Thymus (tissue), 11 donors: Measurements from ENCODE around the gene LINGO3. TPM values are rescaled to one million over a fixed set of nuclear protein-coding genes. Genes with fewer than 3 reads are reported as not detected.

Experiments
- DNase-seq, 9 donors: peaks; one replicate each; pipeline ENCODE4 v3.0.0-alpha.2; 2013; ENCODE audit warnings: low spot score in 9 of 9, low read depth in 6 of 9, missing footprints in 1 of 9
- H3K27ac ChIP-seq, 2 donors: one replicate each; pipeline ENCODE4 v1.5.1; 2013; ENCODE audit warnings: control low read depth in 1 of 2, low read depth in 1 of 2, low read length in 1 of 2, mild to moderate bottlenecking in 1 of 2, moderate library complexity in 1 of 2
- H3K27me3 ChIP-seq, 2 donors: one replicate each; pipeline ENCODE4 v1.5.1; 2013; ENCODE audit warnings: low read length in 1 of 2; ENCODE audit not compliant: control insufficient read depth in 2 of 2, insufficient read depth in 1 of 2
- H3K36me3 ChIP-seq, 2 donors: one replicate each; pipeline ENCODE4 v1.5.1; 2013; ENCODE audit warnings: low read length in 1 of 2, mild to moderate bottlenecking in 1 of 2, moderate library complexity in 1 of 2; ENCODE audit not compliant: control insufficient read depth in 2 of 2, insufficient read depth in 2 of 2
- H3K4me1 ChIP-seq, 2 donors: one replicate each; pipeline ENCODE4 v1.5.1; 2013; ENCODE audit warnings: low read length in 2 of 2; ENCODE audit not compliant: control insufficient read depth in 2 of 2, insufficient read depth in 2 of 2
- H3K4me3 ChIP-seq, 2 donors: one replicate each; pipeline ENCODE4 v1.5.1; 2013; ENCODE audit warnings: low read length in 2 of 2, control low read depth in 1 of 2, mild to moderate bottlenecking in 1 of 2
- H3K9me3 ChIP-seq, 2 donors: one replicate each; pipeline ENCODE4 v1.5.1; 2013; ENCODE audit warnings: low read length in 1 of 2, mild to moderate bottlenecking in 1 of 2; ENCODE audit not compliant: control insufficient read depth in 2 of 2, insufficient read depth in 1 of 2
- WGBS: extraction: QIAGEN DNeasy Blood & Tissue Kit; methylation state at CpG from one replicate; pipeline ENCODE4 v1.1.7; 2013; 5-methylcytosine and 5-hydroxymethylcytosine counted together
- polyA plus RNA-seq: library from polyadenylated mRNA; stranded (reverse); fragments of 200-250 nt; gene quantifications from one replicate; pipeline ENCODE4 v1.2.3, GENCODE V29; 2013
- total RNA-seq: library from RNA; stranded (reverse); fragments of 120-200 nt; gene quantifications from one replicate; pipeline ENCODE4 v1.2.4, GENCODE V29; 2013
- donor health status: healthy.

The LINGO3 gene
- total and polyA plus RNA-seq, 2 donors: 0.05 to 0.16 TPM

DNA sequence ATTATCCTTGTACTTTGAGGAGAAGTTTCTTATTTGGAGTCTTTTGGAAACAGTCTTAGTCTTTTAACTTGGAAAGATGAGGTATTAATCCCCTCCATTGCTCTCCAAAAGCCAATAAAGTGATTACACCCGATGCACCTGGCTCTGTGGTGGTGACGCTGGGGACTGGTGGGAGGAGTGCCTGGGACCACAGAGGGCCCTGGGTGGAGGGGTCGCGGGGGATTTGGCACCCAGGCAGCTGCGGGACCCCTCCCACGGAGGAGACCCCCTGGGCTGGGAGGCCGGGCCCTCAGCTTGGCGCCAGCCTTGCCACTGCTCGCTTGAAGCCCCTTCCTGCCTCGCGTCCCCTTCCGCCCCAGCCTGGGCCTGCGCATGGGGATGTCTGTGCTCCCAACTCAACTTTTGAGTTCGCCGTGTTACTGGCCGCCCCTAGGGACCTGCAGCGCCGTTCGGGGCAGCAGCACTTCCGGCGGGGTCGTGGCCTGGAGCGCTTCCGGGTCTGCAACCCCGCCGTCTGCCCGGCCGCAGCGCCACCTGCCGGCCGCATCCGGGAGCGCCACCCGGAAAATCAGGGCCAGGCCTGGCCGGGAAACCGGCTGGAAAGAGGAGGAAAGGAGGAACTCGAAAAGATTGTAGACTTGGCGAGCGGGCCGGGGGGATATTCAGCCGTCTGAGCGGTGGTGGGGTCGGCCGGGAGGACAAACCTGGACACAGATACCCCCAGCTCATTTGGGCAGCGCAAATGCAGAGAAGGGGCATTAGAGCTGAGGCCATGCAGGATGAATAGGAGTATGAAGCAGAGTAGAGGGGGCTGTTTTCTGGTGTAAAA lies 34.4 kb downstream of the LINGO3 start:
- peaks cover 0 to 6% of the 10 kb centered on the region in 2 donors for H3K9me3 ChIP-seq
- WGBS: 20% methylated on average over 45 of the region's 45 CpGs
- DNase-seq: peak in 7 of 9 donors; percentile 48 to 85 (median 64)
- peak overlapping the region; percentile 83 to 85 for H3K27ac ChIP-seq
- H3K4me1 ChIP-seq: peaks cover 13 to 31% of the 10 kb centered on the region in 2 donors
- H3K27me3 ChIP-seq: peaks cover 0 to 2% of the 10 kb centered on the region in 2 donors
- peaks cover 38 to 45% of the 10 kb centered on the region in 2 donors for H3K36me3 ChIP-seq
- peak overlapping the region; percentile 11 to 39 for H3K4me3 ChIP-seq

DNA sequence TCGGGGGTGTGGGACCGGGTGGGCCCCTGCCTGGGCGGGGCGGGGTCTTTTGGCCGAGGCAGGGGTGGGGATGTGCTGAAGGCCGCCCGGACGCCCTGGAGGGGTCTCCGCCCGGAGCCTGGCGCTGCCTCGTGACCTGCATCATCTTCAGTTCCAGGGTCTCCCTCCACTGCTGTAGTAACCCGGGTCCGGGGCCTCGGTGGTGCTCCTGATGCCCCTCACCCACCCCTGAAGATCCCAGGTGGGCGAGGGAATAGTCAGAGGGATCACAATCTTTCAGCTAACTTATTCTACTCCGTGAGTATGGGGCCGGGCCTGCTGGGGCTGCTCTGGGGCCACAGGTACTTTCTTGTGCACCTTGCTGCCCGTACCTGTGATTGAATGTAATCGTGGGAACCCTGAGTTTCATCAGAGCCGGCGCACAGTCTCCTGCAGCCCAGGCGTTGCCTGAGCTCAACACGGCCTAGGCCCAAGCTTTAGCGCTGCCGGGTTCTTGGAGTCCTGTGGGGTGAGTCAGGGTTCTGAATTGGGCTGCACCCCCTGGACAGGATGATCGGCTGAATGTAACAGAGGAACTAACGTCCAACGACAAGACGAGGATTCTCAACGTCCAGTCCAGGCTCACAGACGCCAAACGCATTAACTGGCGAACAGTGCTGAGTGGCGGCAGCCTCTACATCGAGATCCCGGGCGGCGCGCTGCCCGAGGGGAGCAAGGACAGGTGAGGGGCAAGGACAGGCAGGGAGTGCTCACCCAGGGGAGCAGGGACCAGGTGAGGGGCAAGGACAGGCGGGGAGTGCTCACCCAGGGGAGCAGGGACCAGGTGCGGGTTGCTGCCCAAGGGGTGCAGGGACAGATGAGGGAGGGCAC lies 36.5 kb downstream of the LINGO3 start:
- DNase-seq: no peak
- Histone ChIP-seq H3K4me1 (peaks cover 16 to 37% of the 10 kb centered on the region in 2 donors), H3K36me3 (peaks cover 29 to 44% of the 10 kb centered on the region in 2 donors), H3K4me3 (peak overlapping the region; percentile 98 to 100), H3K27me3 (peaks cover 0 to 2% of the 10 kb centered on the region in 2 donors), H3K27ac (peak overlapping the region; percentile 84 to 96), H3K9me3 (peaks cover 0 to 6% of the 10 kb centered on the region in 2 donors)
- WGBS: 42% methylated on average over 43 of the region's 43 CpGs

DNA sequence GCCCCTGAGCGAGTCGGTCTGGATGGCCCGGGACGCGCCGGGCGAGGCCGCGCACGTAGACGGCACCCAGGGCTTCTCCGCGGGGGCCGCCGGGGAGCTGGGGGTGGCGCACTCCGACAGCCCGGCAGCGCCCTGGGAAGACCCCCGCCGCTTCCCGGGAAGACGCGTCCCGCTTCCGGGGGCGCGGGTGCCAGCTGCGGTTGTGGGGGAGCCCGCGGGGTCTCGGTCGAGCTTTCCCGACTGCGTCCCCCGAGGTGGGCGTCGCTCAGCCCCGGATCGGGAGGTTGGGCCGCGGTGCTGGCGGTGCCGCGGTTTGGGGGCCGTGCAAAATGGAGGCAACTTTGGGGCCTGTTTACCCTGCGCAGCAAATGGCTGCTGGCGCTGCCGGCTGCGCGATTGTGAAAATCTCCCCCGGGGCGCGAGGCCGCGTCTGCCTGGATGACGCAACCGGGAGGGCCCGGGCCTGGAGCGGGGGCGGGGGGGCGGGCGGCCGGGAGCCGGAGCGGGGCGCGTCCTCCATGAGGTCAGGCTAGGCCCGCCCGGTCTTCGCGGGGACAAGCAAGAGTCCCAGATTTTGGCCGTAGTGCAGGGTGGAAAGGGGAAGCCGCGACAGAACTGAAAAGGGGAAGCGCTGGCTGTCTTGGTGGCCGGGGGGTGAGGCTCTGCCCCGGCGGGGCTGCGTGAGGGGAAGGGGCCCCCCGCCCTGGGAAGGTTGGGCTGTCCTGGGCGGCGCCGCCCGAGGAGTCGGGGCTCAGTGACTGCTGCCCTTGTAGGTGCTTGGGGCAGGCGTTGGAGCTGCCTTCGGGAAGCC lies 37.3 kb downstream of the LINGO3 start:
- Histone ChIP-seq H3K4me3 (peak overlapping the region; percentile 98 to 100), H3K27ac (peak overlapping the region; percentile 95 to 96), H3K9me3 (peaks cover 0 to 6% of the 10 kb centered on the region in 2 donors), H3K27me3 (peaks cover 0 to 2% of the 10 kb centered on the region in 2 donors), H3K4me1 (peaks cover 20 to 40% of the 10 kb centered on the region in 2 donors), H3K36me3 (peaks cover 26 to 38% of the 10 kb centered on the region in 2 donors)
- under 1% methylated on average over 88 of the region's 88 CpGs for WGBS
- DNase-seq: peak in 3 of 9 donors; percentile 57 to 74 (median 60)

- Histone ChIP-seq H3K27me3 (peaks cover 0 to 2% of the 10 kb centered on the region in 2 donors), H3K4me3 (peak overlapping the region; percentile 98 to 100), H3K9me3 (peaks cover 0 to 6% of the 10 kb centered on the region in 2 donors), H3K4me1 (peaks cover 20 to 40% of the 10 kb centered on the region in 2 donors), H3K27ac (peak overlapping the region; percentile 95 to 96), H3K36me3 (peaks cover 20 to 33% of the 10 kb centered on the region in 2 donors)
- DNase-seq: peak in 1 of 9 donors; percentile 35
- under 1% methylated on average over 30 of the region's 30 CpGs for WGBS
Observed at GRCh38 chr19:2270157-2270422, 37.9 kb downstream of the LINGO3 start.

GRCh38 chr19:2269244-2270156 lies 38.5 kb downstream of the LINGO3 start:
- peaks cover 0 to 6% of the 10 kb centered on the region in 2 donors for H3K9me3 ChIP-seq
- peak overlapping the region; percentile 98 to 100 for H3K4me3 ChIP-seq
- under 1% methylated on average over 103 of the region's 103 CpGs for WGBS
- H3K4me1 ChIP-seq: peaks cover 20 to 40% of the 10 kb centered on the region in 2 donors
- peaks cover 0 to 2% of the 10 kb centered on the region in 2 donors for H3K27me3 ChIP-seq
- DNase-seq: peak; percentile 86 to 98 (median 96)
- peak overlapping the region; percentile 95 to 96 for H3K27ac ChIP-seq
- peaks cover 17 to 30% of the 10 kb centered on the region in 2 donors for H3K36me3 ChIP-seq

DNA sequence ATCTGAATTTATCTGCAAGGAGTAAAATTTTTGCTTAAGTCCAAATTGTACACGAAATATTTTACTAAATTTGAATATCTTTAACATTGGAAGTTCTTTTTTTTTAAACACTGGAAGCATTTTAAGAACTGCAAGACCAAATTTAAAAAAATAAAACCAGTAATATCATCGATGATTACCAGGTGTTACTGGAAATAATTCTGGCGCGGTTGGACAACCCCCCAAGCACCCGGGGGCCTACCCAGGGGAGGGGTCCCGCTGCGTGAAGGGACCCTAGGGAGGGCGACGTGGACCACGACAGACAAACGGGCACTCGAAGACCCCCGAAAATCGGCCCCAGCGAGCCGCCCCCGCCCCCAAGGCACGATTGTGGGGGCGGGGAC lies 39.1 kb downstream of the LINGO3 start:
- Histone ChIP-seq H3K27ac (peak overlapping the region; percentile 76 to 77), H3K36me3 (peaks cover 17 to 24% of the 10 kb centered on the region in 2 donors), H3K4me1 (peaks cover 17 to 34% of the 10 kb centered on the region in 2 donors), H3K27me3 (peaks cover 0 to 2% of the 10 kb centered on the region in 2 donors), H3K4me3 (peak overlapping the region; percentile 75 to 100), H3K9me3 (peaks cover 0 to 3% of the 10 kb centered on the region in 2 donors)
- DNase-seq: no peak
- 3% methylated on average over 19 of the region's 19 CpGs for WGBS

- Histone ChIP-seq H3K9me3 (peaks cover 0 to 2% of the 10 kb centered on the region in 2 donors), H3K36me3 (peaks cover 17 to 22% of the 10 kb centered on the region in 2 donors), H3K4me1 (peaks cover 14 to 30% of the 10 kb centered on the region in 2 donors), H3K4me3 (peak overlapping the region in 1 of 2 donors; percentile 100), H3K27ac (no peak overlapping the region), H3K27me3 (peaks cover 0 to 2% of the 10 kb centered on the region in 2 donors)
- 92% methylated on average over 4 of the region's 4 CpGs for WGBS
- DNase-seq: no peak
Observed at GRCh38 chr19:2268480-2268830, 39.5 kb downstream of the LINGO3 start.
